GM18519 (cell line): ENCODE results near the gene ADCY2.

Source experiments
- ATAC-seq: cut with Tn5 transposase; IDR thresholded peaks from one replicate; pipeline ENCODE4 v1.9.1; 2021; ENCODE audit warnings: mild to moderate bottlenecking, moderate library complexity; ENCODE audit not compliant: unreplicated experiment, low FRiP score

The ADCY2 gene

GRCh38 chr5:7811715-7812114 lies 415.8 kb downstream of the ADCY2 start:
- ATAC-seq: no peak

GRCh38 chr5:7813007-7813406 lies 417.1 kb downstream of the ADCY2 start:
- ATAC-seq: no peak

GRCh38 chr5:7813576-7813975 lies 417.6 kb downstream of the ADCY2 start:
- no peak for ATAC-seq

GRCh38 chr5:7814816-7815215 lies 418.9 kb downstream of the ADCY2 start:
- ATAC-seq: no peak

GRCh38 chr5:7815892-7816534 lies 420.1 kb downstream of the ADCY2 start:
- ATAC-seq: peak; percentile 62

- ATAC-seq: no peak
Observed at GRCh38 chr5:7816535-7816901, 420.6 kb downstream of the ADCY2 start.

- ATAC-seq: no peak
Observed at GRCh38 chr5:7822449-7822848, 426.5 kb downstream of the ADCY2 start.

GRCh38 chr5:7823594-7823993 lies 427.7 kb downstream of the ADCY2 start:
- ATAC-seq: no peak

- no peak for ATAC-seq
Observed at GRCh38 chr5:7824995-7825394, 429.1 kb downstream of the ADCY2 start.

GRCh38 chr5:7825630-7826029 lies 429.7 kb downstream of the ADCY2 start:
- no peak for ATAC-seq

GRCh38 chr5:7827610-7828009 lies 431.7 kb downstream of the ADCY2 start:
- no peak for ATAC-seq

- ATAC-seq: no peak
Observed at GRCh38 chr5:7828269-7828668, 432.3 kb downstream of the ADCY2 start.

GRCh38 chr5:7834982-7835381 lies 439.0 kb downstream of the ADCY2 start:
- ATAC-seq: no peak

- no peak for ATAC-seq
Observed at GRCh38 chr5:7837403-7837802, 441.5 kb downstream of the ADCY2 start.

GRCh38 chr5:7842531-7842930 lies 446.6 kb downstream of the ADCY2 start:
- no peak for ATAC-seq

GRCh38 chr5:7844901-7845300 lies 449.0 kb downstream of the ADCY2 start:
- ATAC-seq: no peak

- ATAC-seq: no peak
Observed at GRCh38 chr5:7845557-7845956, 449.6 kb downstream of the ADCY2 start.

GRCh38 chr5:7846327-7846726 lies 450.4 kb downstream of the ADCY2 start:
- ATAC-seq: no peak

- ATAC-seq: no peak
Observed at GRCh38 chr5:7848296-7848695, 452.4 kb downstream of the ADCY2 start.

- no peak for ATAC-seq
Observed at GRCh38 chr5:7849681-7850394, 453.9 kb downstream of the ADCY2 start.

GRCh38 chr5:7850395-7851239 lies 454.7 kb downstream of the ADCY2 start, which contains the start of gene CFAP90:
CFAP90 (minus strand) TSS chr5:7851133; CDS start chr5:7851021, 112 bp downstream.
- peak; percentile 34 for ATAC-seq
